GM19351 (cell line): Measurements from ENCODE around the gene HLA-B.

ENCODE experiments used
- ATAC-seq: cut with Tn5 transposase; IDR thresholded peaks from one replicate; pipeline ENCODE4 v1.9.1; 2021; ENCODE audit warnings: mild to moderate bottlenecking, moderate library complexity; ENCODE audit not compliant: unreplicated experiment

The HLA-B gene

GRCh38 chr6:31308050-31308844 is 48.7 kb downstream of the HLA-B start:
- ATAC-seq, result no peak

GRCh38 chr6:31307669-31308049 is 49.3 kb downstream of the HLA-B start:
- no peak for ATAC-seq

DNA sequence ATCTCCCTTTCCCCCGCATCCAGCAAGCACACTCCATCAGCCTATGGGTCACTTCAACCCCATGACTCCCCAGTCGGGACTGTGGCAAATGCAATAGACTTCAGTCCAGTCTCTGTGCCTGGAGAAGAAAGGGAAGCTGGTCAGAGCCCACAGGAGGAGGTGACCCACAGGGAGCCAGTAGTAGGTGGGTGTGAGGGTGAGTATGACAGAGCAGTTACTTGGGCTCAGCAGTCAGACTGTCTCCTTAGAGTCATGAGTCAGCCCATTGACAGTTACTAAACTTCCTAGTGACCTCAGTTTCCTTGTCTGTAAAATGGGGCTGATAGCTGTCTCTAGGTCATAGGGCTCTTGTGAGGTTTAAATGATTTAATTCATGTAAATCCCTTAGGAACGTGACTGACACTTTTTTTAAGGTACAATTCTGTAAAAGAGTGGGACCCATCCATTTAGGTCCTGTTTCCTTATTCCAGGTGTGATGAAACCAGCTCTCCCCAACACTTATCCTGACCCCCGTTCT is 51.2 kb downstream of the HLA-B start:
- ATAC-seq, result no peak

DNA sequence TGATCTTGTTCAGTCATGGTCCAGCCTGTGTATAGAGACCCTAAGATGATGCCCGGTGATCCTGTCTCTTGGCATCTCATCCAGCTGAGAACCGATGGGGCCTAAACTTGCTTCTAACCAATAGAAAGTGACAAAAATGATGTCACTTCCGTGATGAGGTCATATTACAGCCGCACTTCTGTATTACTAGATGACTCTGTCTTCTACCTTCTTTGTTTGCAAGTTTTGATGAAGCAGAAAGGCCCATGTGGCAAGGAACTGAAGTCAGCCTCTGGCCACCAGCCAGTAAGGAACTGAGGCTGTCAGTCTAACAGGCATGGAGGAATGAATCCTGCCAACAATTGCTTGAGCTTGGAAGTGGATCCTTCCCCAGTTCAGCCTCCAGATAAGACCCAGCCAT is 52.3 kb downstream of the HLA-B start:
- ATAC-seq, result no peak
